SKM-1 treated with dmso at 0.1 percent for 144 hours (cell line): ENCODE results near the gene TBC1D22B.
"Not testable (repeated sequence)": the region's sequence is repeated elsewhere in the genome, so short reads cannot be mapped to it uniquely, and the experiment has no call there.

Experiments used
- DNase-seq: peaks from one replicate; lab custom pipeline; 2025; ENCODE audit not compliant: unreplicated experiment; lab: John Stamatoyannopoulos, UW

TBC1D22B gene

DNA sequence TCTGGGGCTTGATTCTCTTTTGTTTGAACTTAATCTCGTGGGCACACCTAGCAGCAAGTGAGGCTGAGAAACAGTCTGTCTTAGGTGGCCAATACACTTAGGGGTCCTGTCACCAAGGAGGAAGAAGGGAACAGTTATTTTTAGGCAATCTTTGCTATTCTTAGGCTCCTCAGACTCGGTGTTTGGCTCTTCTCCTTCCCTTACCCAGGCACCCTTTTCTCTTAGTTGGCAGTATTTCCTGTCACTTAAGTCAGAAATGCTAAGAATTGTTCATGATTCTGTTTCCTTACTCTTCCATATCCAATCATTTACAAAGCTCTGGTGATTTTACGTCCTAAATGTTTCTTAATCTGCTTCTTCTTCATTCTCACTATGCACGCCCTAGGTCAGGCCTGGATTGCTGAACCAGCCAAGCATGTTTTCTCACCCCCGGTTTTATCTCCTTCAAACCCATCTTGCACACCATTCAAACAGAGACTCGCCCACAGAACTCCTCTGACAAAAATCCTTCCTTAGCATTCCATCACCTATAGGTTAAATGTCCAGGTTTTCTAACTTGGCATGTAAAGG is 45.6 kb downstream of the TBC1D22B start:
- DNase-seq, result no peak

DNA sequence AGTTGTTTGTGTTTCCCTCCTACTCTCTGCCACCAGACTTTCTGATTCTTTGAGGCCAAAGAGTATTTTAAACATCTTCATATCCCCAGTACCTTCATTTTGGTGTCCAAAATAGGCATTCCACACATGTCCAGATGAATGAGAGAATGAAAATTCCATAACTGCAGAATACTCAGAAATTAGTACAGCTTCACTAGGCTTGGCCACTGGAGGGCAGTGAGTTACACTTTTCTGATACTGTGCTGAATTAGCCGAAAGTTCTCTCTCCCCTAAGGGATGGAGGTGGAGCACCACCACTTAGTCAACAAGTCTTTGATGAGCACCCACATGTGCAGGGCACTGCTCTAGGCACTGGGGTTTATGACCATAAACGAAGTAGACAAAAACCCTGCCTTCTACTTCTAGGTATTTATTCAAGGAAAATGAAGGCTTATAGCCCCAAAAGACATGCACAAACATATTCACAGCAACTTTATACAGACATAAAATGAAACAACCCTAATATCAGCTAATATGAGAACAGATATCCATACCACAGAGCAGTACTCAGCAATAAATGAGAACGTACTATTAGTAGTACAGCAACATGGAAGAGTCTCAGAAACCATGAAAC is 46.4 kb downstream of the TBC1D22B start:
- DNase-seq, result no peak

DNA sequence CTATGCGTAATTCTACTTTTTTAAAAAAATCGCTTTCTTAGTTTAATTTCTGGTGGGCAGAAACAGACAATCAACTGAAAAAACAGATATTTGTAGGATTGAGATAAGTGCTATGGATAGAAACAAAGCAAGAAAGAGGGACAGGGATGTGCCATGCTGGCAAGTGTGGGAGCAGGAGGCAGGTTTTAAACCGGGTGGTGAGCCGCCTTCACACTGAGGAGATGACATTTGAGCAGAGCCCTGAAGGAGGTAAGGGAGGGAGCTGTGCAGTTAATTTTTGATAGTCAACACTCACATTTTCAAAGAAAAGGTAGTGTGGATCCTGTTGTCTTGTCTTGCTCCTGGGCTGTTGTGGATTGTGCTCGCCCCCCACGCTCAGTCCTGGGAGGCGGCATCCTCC is 47.2 kb downstream of the TBC1D22B start:
- no peak for DNase-seq

GRCh38 chr6:37305841-37306425 is 48.4 kb downstream of the TBC1D22B start:
- no peak for DNase-seq

DNA sequence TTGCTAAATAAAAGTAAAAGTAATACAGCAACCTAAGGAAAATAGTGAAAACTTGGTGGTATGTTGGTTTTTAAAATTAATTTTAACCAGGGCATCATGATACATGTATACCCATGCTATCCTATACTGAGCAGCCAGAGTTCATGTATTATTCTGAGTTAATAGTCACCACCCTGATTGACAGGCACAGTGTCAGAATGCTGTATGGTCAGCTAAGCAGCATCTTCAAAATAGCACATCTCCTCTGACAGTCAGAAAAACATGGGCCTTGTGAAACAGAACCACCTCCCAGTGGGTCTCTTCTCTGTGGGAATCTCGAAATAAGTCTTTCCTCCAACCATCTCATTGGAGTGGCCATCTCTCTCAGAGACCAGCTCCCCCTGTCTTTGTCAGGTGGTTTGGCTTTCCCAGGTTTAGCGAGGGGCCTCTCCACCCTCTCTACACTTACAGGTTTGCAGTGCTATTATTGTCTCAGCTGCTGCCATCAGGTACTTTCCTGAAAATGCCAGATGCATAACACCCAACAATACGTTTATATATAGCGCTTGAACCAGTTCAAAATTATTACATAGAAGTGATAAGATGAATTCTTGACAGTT is 49.2 kb downstream of the TBC1D22B start:
- no peak for DNase-seq

GRCh38 chr6:37307484-37307883 is 49.9 kb downstream of the TBC1D22B start:
- DNase-seq, result not testable (repeated sequence)

GRCh38 chr6:37308069-37308815 is 50.7 kb downstream of the TBC1D22B start:
- DNase-seq, result no peak

DNA sequence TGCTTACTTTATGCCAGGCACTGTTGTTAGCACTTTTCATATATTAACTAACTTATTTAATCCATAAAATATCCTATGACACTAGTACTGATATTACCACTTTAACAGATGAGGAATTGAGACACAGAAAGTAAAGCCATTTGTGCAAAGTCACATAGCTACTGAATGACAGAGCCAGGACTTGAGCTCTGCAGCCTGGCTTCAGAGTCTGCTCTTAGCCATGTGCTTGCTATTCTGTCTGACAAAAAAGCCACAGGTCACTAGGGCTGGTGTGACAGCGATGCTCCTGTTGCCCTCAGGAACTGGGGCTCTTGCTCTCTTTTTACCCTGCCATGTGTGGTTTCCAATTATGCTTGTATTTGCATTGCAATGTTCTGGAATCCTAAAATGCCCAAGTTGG is 51.5 kb downstream of the TBC1D22B start:
- DNase-seq, result no peak

GRCh38 chr6:37309692-37310091 is 52.1 kb downstream of the TBC1D22B start:
- no peak for DNase-seq

- DNase-seq, result no peak
Observed at GRCh38 chr6:37310966-37311365, 53.4 kb downstream of the TBC1D22B start.

- DNase-seq, result no peak
Observed at GRCh38 chr6:37311741-37312473, 54.3 kb downstream of the TBC1D22B start.

DNA sequence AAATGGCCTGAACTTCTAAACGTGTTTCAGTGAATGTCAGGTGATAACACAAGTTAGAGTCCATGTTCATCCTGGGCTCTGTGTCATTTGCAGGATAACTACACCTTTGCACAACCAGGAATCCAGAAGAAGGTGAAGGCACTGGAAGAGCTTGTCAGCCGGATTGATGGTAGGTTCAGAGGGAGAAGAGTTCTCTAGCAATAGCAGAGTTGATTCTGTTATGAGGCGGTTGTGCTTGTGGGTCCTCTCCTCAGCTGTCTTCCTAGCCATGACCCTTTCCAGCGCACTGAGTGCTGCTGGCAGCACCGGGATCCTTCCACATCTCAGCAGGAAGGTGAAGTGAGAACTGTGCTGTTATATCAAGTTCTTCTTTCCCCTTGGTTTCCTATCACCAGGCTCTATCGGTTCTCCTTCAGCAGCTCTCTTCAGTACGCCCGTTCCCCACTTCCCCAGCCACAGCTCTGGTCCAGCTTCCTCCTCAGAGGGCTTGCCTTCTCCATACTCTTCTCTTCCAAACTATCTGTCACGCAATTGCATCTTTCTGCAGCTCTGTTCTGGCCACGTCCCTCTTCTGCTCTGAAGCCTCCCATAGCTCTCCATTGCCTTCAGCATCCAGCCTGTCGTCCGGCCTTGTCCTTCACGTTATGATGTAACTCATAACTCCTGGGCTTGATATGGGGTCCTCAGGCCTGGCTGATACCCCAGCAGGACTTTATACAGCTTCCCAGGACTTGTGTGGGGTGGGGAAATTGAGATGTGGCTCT is 56.3 kb downstream of the TBC1D22B start:
- DNase-seq, result no peak

DNA sequence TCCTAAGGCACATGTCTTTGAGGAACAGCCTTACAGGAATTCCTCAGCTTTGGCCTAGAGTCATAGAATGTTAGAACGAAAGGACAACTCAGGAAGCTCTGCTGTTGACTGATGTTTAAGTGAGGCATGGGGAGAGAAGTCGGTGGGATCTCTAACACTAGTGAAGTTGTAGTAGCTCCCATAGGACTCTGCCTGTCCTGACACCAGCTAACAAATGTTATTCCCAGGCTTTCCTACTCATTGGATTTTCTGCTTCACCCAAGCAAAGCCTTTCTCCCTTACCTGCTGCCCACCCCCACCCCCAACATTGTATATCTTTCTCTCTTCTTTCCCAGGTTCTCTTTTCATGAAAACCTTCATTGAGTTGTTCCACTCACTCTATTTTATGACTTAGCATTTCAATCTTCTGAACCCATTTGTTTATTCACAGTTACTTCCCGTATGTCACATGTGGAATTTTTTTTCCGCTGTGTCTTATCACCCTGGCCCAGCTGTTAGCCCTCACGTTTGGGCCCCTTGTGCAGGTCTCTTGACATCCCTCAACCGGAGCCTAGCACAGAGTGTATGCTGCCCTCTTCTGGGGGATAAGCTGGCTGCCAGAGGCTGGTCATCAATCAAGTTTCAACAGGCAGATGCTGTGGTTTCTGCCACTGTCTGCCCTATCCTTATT is 57.0 kb downstream of the TBC1D22B start:
- peak; percentile 14 for DNase-seq

GRCh38 chr6:37315157-37315515 is 57.6 kb downstream of the TBC1D22B start:
- DNase-seq, result no peak

DNA sequence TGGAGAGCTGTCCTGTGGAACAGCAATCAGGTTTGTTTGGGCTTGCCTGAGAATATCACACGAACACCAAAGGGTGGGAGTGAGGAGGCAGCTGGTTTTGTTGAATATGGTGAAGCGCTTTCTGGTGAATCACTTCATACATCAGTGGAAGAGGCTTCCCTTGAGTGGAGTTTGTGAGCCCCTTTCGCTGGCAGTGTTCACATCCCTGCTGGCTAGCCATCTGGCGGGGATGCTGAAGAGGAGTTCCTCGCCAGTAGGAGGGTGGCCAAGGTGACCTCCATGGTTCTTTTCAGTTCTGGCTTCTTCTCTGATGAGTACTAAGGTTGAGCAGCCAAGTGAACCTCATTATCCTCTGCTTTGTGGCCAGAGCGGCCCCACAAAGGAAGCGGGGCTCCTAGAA is 58.5 kb downstream of the TBC1D22B start:
- DNase-seq, result no peak

GRCh38 chr6:37317312-37318038 is 59.9 kb downstream of the TBC1D22B start:
- DNase-seq, result no peak

- no peak for DNase-seq
Observed at GRCh38 chr6:37319156-37319555, 61.6 kb downstream of the TBC1D22B start.

DNA sequence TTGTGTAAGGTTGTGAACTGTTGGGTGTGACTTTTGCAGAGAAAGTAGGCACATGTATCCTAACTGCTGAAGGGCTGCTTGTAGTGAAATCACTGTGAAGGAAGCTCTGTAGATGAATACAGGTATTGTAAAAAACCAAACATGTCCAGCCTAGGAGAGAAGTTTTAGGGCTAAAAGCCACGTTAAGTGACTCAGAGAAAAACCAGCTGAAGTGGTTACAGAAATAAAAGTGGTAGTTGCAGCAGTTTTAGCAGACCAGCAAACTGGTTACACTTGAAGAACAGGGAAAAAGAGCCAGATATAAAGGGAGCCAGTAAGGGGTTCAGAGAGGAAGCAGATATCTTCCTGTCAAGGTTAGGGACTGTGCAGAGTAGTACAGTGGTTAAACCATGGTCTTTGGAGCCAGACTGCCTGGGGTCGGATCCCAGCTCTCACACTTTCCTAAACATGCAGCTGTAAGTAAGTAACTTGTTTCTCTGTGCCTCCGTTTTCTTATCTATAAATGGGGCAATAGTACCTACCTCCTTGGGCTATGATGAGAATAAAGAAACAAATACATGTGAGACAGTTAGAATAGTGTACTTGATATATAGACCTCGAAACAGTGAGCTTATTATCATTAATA is 62.4 kb downstream of the TBC1D22B start:
- no peak for DNase-seq

DNA sequence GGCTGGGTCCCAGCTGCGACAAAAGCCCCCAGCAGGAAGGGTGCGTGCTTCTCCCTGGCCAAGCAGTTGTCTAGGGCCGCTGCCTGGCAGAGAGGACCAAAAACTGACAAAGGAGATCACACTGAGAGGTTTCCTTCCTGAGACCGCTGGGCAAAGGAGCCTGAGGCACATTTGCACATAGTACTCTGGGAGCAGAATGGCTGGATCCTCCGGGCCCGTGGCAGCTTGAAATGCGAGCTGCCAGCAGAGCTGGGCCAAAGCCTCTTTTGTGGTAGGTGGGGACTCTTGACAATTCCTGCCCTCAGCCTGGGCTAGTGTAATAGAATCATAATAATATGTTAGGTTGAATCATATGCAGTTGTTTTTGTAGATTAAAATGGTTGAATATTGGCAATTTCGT is 63.1 kb downstream of the TBC1D22B start:
- no peak for DNase-seq
